Stimulated activated memory B cell treated with anti-CD40 and anti-IgM and Interleukin-4, amounts not matched to agents 10 μg/mL and 1 μg/mL and 100 μg/mL, for 72 hours (primary cell): ENCODE data around the gene TLCD2.
A peak's percentile ranks its signal among the peaks of the same experiment; 100 is the strongest.
"Not testable (repeated sequence)": the region's sequence is repeated elsewhere in the genome, so short reads cannot be mapped to it uniquely, and the experiment has no call there.

Experiments
- ATAC-seq: fragments of 150-1000 bp; cut with Tn5 transposase; 2 replicates; pipeline ENCODE4 v1.10.0; 2021
- H3K27ac Mint-ChIP-seq: one replicate; pipeline ENCODE4 v1.8.0; 2022; ENCODE audit warnings: mild to moderate bottlenecking, mixed read lengths
- H3K27me3 Mint-ChIP-seq: one replicate; pipeline ENCODE4 v1.8.0; 2022; ENCODE audit warnings: mixed read lengths
- H3K36me3 Mint-ChIP-seq: one replicate; pipeline ENCODE4 v1.8.0; 2022; ENCODE audit warnings: mixed read lengths
- H3K4me1 Mint-ChIP-seq: one replicate; pipeline ENCODE4 v1.8.0; 2022; ENCODE audit warnings: mixed read lengths
- H3K4me3 Mint-ChIP-seq: one replicate; pipeline ENCODE4 v1.8.0; 2022; ENCODE audit warnings: mild to moderate bottlenecking, moderate library complexity, mixed read lengths
- H3K9me3 Mint-ChIP-seq: one replicate; pipeline ENCODE4 v1.8.0; 2022; ENCODE audit warnings: mixed read lengths

Gene TLCD2

GRCh38 chr17:1742371-1743087 is 32.4 kb upstream of the TLCD2 start, which contains the start of gene SERPINF2:
Gene SERPINF2, plus strand, starts transcription at chr17:1742871. Its CDS starts 2,125 bp downstream, at chr17:1744996.
- H3K4me1 Mint-ChIP-seq, result no peaks in the 10 kb centered on the region
- peak; percentile 36 for ATAC-seq
- H3K4me3 Mint-ChIP-seq, result no peak within 1 kb of the TSS
- no peaks in the 10 kb centered on the region for H3K27me3 Mint-ChIP-seq
- H3K27ac Mint-ChIP-seq, result peak within 1 kb of the TSS; percentile 60
- H3K36me3 Mint-ChIP-seq, result peaks cover 12% of the 10 kb centered on the region
- no peaks in the 10 kb centered on the region for H3K9me3 Mint-ChIP-seq

- not testable (repeated sequence) for H3K4me1 Mint-ChIP-seq, ATAC-seq, H3K9me3 Mint-ChIP-seq, H3K27ac Mint-ChIP-seq, H3K4me3 Mint-ChIP-seq, H3K27me3 Mint-ChIP-seq
- H3K36me3 Mint-ChIP-seq, result peaks cover 19% of the 10 kb centered on the region
These were observed 31.7 kb upstream of the TLCD2 start for GRCh38 chr17:1741899-1742298.

GRCh38 chr17:1737531-1738291 is 27.5 kb upstream of the TLCD2 start:
- Mint-ChIP-seq H3K9me3 (no peaks in the 10 kb centered on the region), H3K36me3 (peaks cover 44% of the 10 kb centered on the region), H3K27me3 (no peaks in the 10 kb centered on the region), H3K27ac (no peak overlapping the region), H3K4me3 (no peak overlapping the region), H3K4me1 (peaks cover 31% of the 10 kb centered on the region)
- no peak for ATAC-seq

GRCh38 chr17:1736348-1737281 is 26.4 kb upstream of the TLCD2 start:
- peak overlapping the region; percentile 70 for H3K27ac Mint-ChIP-seq
- H3K27me3 Mint-ChIP-seq, result no peaks in the 10 kb centered on the region
- peaks cover 39% of the 10 kb centered on the region for H3K4me1 Mint-ChIP-seq
- ATAC-seq, result peak; percentile 50
- H3K9me3 Mint-ChIP-seq, result no peaks in the 10 kb centered on the region
- H3K4me3 Mint-ChIP-seq, result peak overlapping the region; percentile 46
- peaks cover 44% of the 10 kb centered on the region for H3K36me3 Mint-ChIP-seq

GRCh38 chr17:1735834-1736347 is 25.7 kb upstream of the TLCD2 start:
- no peak for ATAC-seq
- H3K36me3 Mint-ChIP-seq, result peaks cover 44% of the 10 kb centered on the region
- no peak overlapping the region for H3K4me3 Mint-ChIP-seq
- H3K9me3 Mint-ChIP-seq, result no peaks in the 10 kb centered on the region
- peak overlapping the region; percentile 70 for H3K27ac Mint-ChIP-seq
- H3K4me1 Mint-ChIP-seq, result peaks cover 39% of the 10 kb centered on the region
- H3K27me3 Mint-ChIP-seq, result no peaks in the 10 kb centered on the region

GRCh38 chr17:1735418-1735817 is 25.2 kb upstream of the TLCD2 start:
- peaks cover 39% of the 10 kb centered on the region for H3K4me1 Mint-ChIP-seq
- ATAC-seq, result no peak
- no peak overlapping the region for H3K27ac Mint-ChIP-seq
- no peaks in the 10 kb centered on the region for H3K27me3 Mint-ChIP-seq
- no peak overlapping the region for H3K4me3 Mint-ChIP-seq
- H3K36me3 Mint-ChIP-seq, result peaks cover 44% of the 10 kb centered on the region
- H3K9me3 Mint-ChIP-seq, result no peaks in the 10 kb centered on the region

- no peak overlapping the region for H3K4me3 Mint-ChIP-seq
- peak overlapping the region; percentile 77 for H3K27ac Mint-ChIP-seq
- ATAC-seq, result no peak
- peaks cover 53% of the 10 kb centered on the region for H3K4me1 Mint-ChIP-seq
- peaks cover 57% of the 10 kb centered on the region for H3K36me3 Mint-ChIP-seq
- H3K9me3 Mint-ChIP-seq, result no peaks in the 10 kb centered on the region
- H3K27me3 Mint-ChIP-seq, result no peaks in the 10 kb centered on the region
These were observed 23.6 kb upstream of the TLCD2 start for GRCh38 chr17:1733759-1734158.

- ATAC-seq, result peak; percentile 87
- H3K4me3 Mint-ChIP-seq, result peak overlapping the region; percentile 56
- H3K27me3 Mint-ChIP-seq, result no peaks in the 10 kb centered on the region
- H3K36me3 Mint-ChIP-seq, result peaks cover 57% of the 10 kb centered on the region
- peaks cover 62% of the 10 kb centered on the region for H3K4me1 Mint-ChIP-seq
- H3K9me3 Mint-ChIP-seq, result no peaks in the 10 kb centered on the region
- H3K27ac Mint-ChIP-seq, result peak overlapping the region; percentile 77
These were observed 22.7 kb upstream of the TLCD2 start for GRCh38 chr17:1732833-1733321.

- H3K27me3 Mint-ChIP-seq, result no peaks in the 10 kb centered on the region
- H3K4me3 Mint-ChIP-seq, result peak overlapping the region; percentile 56
- ATAC-seq, result no peak
These were observed 22.2 kb upstream of the TLCD2 start for GRCh38 chr17:1732241-1732832.

GRCh38 chr17:1731194-1731506 is 21.0 kb upstream of the TLCD2 start:
- Mint-ChIP-seq H3K4me1 (peaks cover 68% of the 10 kb centered on the region), H3K27ac (no peak overlapping the region), H3K27me3 (no peaks in the 10 kb centered on the region), H3K4me3 (no peak overlapping the region), H3K9me3 (no peaks in the 10 kb centered on the region), H3K36me3 (peaks cover 45% of the 10 kb centered on the region)
- no peak for ATAC-seq

More at GRCh38 chr17:1732241-1732832, 22.2 kb upstream of the TLCD2 start:
- peak overlapping the region; percentile 77 for H3K27ac Mint-ChIP-seq
- peaks cover 66% of the 10 kb centered on the region for H3K4me1 Mint-ChIP-seq
- no peaks in the 10 kb centered on the region for H3K9me3 Mint-ChIP-seq
- peaks cover 55% of the 10 kb centered on the region for H3K36me3 Mint-ChIP-seq

- peak overlapping the region; percentile 36 for H3K27ac Mint-ChIP-seq
- H3K36me3 Mint-ChIP-seq, result peaks cover 43% of the 10 kb centered on the region
- no peak overlapping the region for H3K4me3 Mint-ChIP-seq
- H3K27me3 Mint-ChIP-seq, result no peaks in the 10 kb centered on the region
- H3K4me1 Mint-ChIP-seq, result peaks cover 72% of the 10 kb centered on the region
- ATAC-seq, result no peak
- H3K9me3 Mint-ChIP-seq, result no peaks in the 10 kb centered on the region
These were observed 20.4 kb upstream of the TLCD2 start for GRCh38 chr17:1730326-1731193.

GRCh38 chr17:1729966-1730325 is 19.8 kb upstream of the TLCD2 start:
- Mint-ChIP-seq H3K27ac (peak overlapping the region; percentile 36), H3K9me3 (no peaks in the 10 kb centered on the region)

GRCh38 chr17:1727876-1728630 is 17.9 kb upstream of the TLCD2 start:
- H3K4me1 Mint-ChIP-seq, result peaks cover 68% of the 10 kb centered on the region
- no peaks in the 10 kb centered on the region for H3K27me3 Mint-ChIP-seq
- no peaks in the 10 kb centered on the region for H3K9me3 Mint-ChIP-seq
- H3K4me3 Mint-ChIP-seq, result no peak overlapping the region
- peaks cover 31% of the 10 kb centered on the region for H3K36me3 Mint-ChIP-seq
- peak overlapping the region; percentile 16 for H3K27ac Mint-ChIP-seq
- no peak for ATAC-seq

More at GRCh38 chr17:1729966-1730325, 19.8 kb upstream of the TLCD2 start:
- Mint-ChIP-seq H3K4me3 (peak overlapping the region; percentile 30), H3K36me3 (peaks cover 43% of the 10 kb centered on the region), H3K27me3 (no peaks in the 10 kb centered on the region), H3K4me1 (peaks cover 76% of the 10 kb centered on the region)
- ATAC-seq, result no peak
